ENCODE results near the gene MOSPD2. TPM values are rescaled to one million over a fixed set of nuclear protein-coding genes. Genes with fewer than 3 reads are reported as not detected.

The MOSPD2 gene
- total and polyA plus RNA-seq, 10 of the 15 experiments (the other 5 are each of a cell fraction or from before 2014, with no cell fraction given) = 4.9 to 14.7 (median 7.4) TPM

DNA sequence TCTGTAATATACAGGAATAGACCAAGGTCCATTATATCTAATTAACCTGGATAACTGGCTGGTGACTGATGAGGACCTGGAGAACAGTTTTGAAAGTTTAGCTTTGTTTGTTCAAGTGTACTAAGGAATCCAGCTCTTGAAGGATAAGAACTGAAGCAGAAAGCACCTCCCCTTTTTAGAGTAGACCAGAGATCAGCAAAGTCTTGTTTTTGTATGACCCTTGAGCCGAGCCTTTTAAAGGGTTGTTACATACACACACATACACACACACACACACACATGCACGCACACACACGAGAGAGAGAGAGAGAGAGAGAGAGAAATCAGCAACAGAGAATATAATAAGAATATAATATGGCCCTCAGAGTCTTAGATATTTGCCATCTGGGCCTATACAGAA is 13.0 kb downstream of the MOSPD2 start:
- H3K9ac ChIP-seq (ENCODE audit: control insufficient read depth, insufficient read depth, low read length) = no peak overlapping the region
- RAD21 ChIA-PET (ENCODE audit: unreplicated experiment) = interaction anchor here (1.0 to 2.1 kb wide), 2 partner anchors 13 to 272 kb away, joined by 3 to 7 read pairs; partner anchors contain the start of genes FANCB and MOSPD2
- no TSS peak for BruUV-seq (replicated peaks)
- no peaks in the 10 kb centered on the region for H3K36me3 ChIP-seq (ENCODE audit: control insufficient read depth in 2 of 2, insufficient read depth in 2 of 2, low read length in 1 of 2)
- POLR2A ChIA-PET = interaction anchor here (0.9 kb wide), 1 partner anchor 13 kb away, joined by 3 read pairs; the partner anchor contains the start of gene MOSPD2
- H3K9me3 ChIP-seq (replicated peaks; ENCODE audit: control insufficient read depth, insufficient read depth, low read length) = no peaks in the 10 kb centered on the region
- in situ Hi-C loops (cut with MboI) = loop anchor here (25.0 kb wide), 1 partner anchor 1999 kb away; no protein-coding TSS in a partner anchor
- H3K79me2 ChIP-seq (ENCODE audit: control insufficient read depth, insufficient read depth, low read length) = no peaks in the 10 kb centered on the region
- CTCF ChIA-PET = no interaction called here
- no peak overlapping the region for H3K27ac ChIP-seq (ENCODE audit: control insufficient read depth, insufficient read depth)
- no peak overlapping the region for H2AFZ ChIP-seq (ENCODE audit: control insufficient read depth, low read depth, low read length)
- no peaks in the 10 kb centered on the region for H3K27me3 ChIP-seq (replicated peaks in 1 of 2; ENCODE audit: control insufficient read depth in 2 of 2, insufficient read depth in 2 of 2, low read length in 1 of 2)
- no peaks in the 10 kb centered on the region for H4K20me1 ChIP-seq (ENCODE audit: control insufficient read depth, insufficient read depth)
- ATAC-seq = no peak
- H3K4me1 ChIP-seq (ENCODE audit: control insufficient read depth, insufficient read depth, low read length) = no peaks in the 10 kb centered on the region
- H3K4me2 ChIP-seq (ENCODE audit: control insufficient read depth, insufficient read depth) = no peak overlapping the region
- SMC1A ChIA-PET (ENCODE audit: uncharacterized antibody, unreplicated experiment) = interaction anchor here (1.2 kb wide), 2 partner anchors 13 to 16 kb away, joined by 3 to 5 read pairs; no protein-coding TSS in a partner anchor
- 27% methylated on average over 3 of the region's 3 CpGs for WGBS (ENCODE audit: insufficient coverage, insufficient replicate concordance, low lambda C conversion rate, missing lambda C conversion rate)
- no peak overlapping the region for H3K4me3 ChIP-seq
- intact Hi-C loops (cut with micrococcal nuclease; ENCODE audit: unreplicated experiment) = no loop called here
- no peak for FAIRE-seq
- TF ChIP-seq CREM (IDR thresholded peaks at IDR 0.05; ENCODE audit: low read depth) = no peak
- TF ChIP-seq, protein P1, sequence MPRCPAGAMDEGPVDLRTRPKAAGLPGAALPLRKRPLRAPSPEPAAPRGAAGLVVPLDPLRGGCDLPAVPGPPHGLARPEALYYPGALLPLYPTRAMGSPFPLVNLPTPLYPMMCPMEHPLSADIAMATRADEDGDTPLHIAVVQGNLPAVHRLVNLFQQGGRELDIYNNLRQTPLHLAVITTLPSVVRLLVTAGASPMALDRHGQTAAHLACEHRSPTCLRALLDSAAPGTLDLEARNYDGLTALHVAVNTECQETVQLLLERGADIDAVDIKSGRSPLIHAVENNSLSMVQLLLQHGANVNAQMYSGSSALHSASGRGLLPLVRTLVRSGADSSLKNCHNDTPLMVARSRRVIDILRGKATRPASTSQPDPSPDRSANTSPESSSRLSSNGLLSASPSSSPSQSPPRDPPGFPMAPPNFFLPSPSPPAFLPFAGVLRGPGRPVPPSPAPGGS (IDR thresholded peaks at IDR 0.05; ENCODE audit: borderline replicate concordance, insufficient read depth, low read depth, low read length, poor library complexity, severe bottlenecking) = no peak
- DNase-seq (ENCODE audit: low read depth, low spot score) = no peak

DNA sequence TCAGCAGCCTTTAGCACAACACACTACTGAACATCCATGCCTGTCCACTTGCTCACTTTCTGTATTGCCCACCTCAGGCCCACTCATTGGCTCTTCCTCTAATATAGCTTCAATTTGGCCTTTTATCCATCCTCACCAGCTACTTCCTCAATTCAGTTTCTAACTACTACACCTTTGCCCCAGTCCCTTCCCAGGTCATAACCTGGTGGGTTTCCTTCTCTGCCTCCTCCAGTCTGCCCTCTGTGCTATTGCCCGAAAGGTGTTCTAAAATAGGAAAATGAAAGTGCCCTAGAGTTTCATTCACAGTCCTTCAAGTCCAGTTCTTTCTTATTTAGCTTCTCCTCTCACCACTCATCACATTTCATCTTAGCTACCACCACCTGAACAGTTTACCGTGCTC is 23.1 kb downstream of the MOSPD2 start:
- H3K36me3 ChIP-seq (ENCODE audit: control insufficient read depth in 2 of 2, insufficient read depth in 2 of 2, low read length in 1 of 2) = no peaks in the 10 kb centered on the region
- in situ Hi-C loops (cut with MboI) = loop anchor here (25.0 kb wide), 1 partner anchor 2009 kb away; no protein-coding TSS in a partner anchor
- H3K27ac ChIP-seq (ENCODE audit: control insufficient read depth, insufficient read depth) = no peak overlapping the region
- POLR2A ChIA-PET = no interaction called here
- H3K9me3 ChIP-seq (replicated peaks; ENCODE audit: control insufficient read depth, insufficient read depth, low read length) = no peaks in the 10 kb centered on the region
- no TSS peak for BruUV-seq (replicated peaks)
- no peaks in the 10 kb centered on the region for H3K27me3 ChIP-seq (replicated peaks in 1 of 2; ENCODE audit: control insufficient read depth in 2 of 2, insufficient read depth in 2 of 2, low read length in 1 of 2)
- SMC1A ChIA-PET (ENCODE audit: uncharacterized antibody, unreplicated experiment) = interaction anchor here (0.7 to 0.9 kb wide), 2 partner anchors 16 to 17 kb away, joined by 3 to 4 read pairs; no protein-coding TSS in a partner anchor
- intact Hi-C loops (cut with micrococcal nuclease; ENCODE audit: unreplicated experiment) = no loop called here
- 33% methylated on average over 2 of the region's 2 CpGs for WGBS (ENCODE audit: insufficient coverage, insufficient replicate concordance, low lambda C conversion rate, missing lambda C conversion rate)
- CTCF ChIA-PET = interaction anchor here (0.6 to 1.0 kb wide), 2 partner anchors 9 to 287 kb away, joined by 3 read pairs; no protein-coding TSS in a partner anchor
- H3K9ac ChIP-seq (ENCODE audit: control insufficient read depth, insufficient read depth, low read length) = no peak overlapping the region
- H3K4me1 ChIP-seq (ENCODE audit: control insufficient read depth, insufficient read depth, low read length) = no peaks in the 10 kb centered on the region
- H3K4me2 ChIP-seq (ENCODE audit: control insufficient read depth, insufficient read depth) = no peak overlapping the region
- no peaks in the 10 kb centered on the region for H3K79me2 ChIP-seq (ENCODE audit: control insufficient read depth, insufficient read depth, low read length)
- FAIRE-seq (no peak), DNase-seq (ENCODE audit: low read depth, low spot score) (no peak), ATAC-seq (peak; percentile 75)
- H3K4me3 ChIP-seq = no peak overlapping the region
- RAD21 ChIA-PET (ENCODE audit: unreplicated experiment) = no interaction called here
- no peak overlapping the region for H2AFZ ChIP-seq (ENCODE audit: control insufficient read depth, low read depth, low read length)
- H4K20me1 ChIP-seq (ENCODE audit: control insufficient read depth, insufficient read depth) = no peaks in the 10 kb centered on the region
- TF ChIP-seq SMARCA5 (IDR thresholded peaks at IDR 0.05) (no peak), MYB (IDR thresholded peaks at IDR 0.05; ENCODE audit: borderline replicate concordance, low read depth, low read length) (no peak), RAD21 (IDR thresholded peaks at IDR 0.05; ENCODE audit: insufficient read depth, low read depth, low read length) (no peak), TCF7 (IDR thresholded peaks at IDR 0.05; ENCODE audit: borderline replicate concordance) (no peak), BMI1 (IDR thresholded peaks at IDR 0.05; ENCODE audit: borderline replicate concordance) (no peak), NR2F1 (conservative IDR thresholded peaks at IDR 0.05) (peak; percentile 52), POLR2A (IDR thresholded peaks at IDR 0.05; ENCODE audit: low read depth, low read length) (no peak)
- TF ChIP-seq, protein P2, sequence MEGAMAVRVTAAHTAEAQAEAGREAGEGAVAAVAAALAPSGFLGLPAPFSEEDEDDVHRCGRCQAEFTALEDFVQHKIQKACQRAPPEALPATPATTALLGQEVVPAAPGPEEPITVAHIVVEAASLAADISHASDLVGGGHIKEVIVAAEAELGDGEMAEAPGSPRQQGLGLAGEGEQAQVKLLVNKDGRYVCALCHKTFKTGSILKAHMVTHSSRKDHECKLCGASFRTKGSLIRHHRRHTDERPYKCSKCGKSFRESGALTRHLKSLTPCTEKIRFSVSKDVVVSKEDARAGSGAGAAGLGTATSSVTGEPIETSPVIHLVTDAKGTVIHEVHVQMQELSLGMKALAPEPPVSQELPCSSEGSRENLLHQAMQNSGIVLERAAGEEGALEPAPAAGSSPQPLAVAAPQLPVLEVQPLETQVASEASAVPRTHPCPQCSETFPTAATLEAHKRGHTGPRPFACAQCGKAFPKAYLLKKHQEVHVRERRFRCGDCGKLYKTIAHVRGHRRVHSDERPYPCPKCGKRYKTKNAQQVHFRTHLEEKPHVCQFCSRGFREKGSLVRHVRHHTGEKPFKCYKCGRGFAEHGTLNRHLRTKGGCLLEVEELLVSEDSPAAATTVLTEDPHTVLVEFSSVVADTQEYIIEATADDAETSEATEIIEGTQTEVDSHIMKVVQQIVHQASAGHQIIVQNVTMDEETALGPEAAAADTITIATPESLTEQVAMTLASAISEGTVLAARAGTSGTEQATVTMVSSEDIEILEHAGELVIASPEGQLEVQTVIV (IDR thresholded peaks at IDR 0.05; ENCODE audit: borderline replicate concordance, partially characterized antibody) = no peak
- TF ChIP-seq, protein P3, sequence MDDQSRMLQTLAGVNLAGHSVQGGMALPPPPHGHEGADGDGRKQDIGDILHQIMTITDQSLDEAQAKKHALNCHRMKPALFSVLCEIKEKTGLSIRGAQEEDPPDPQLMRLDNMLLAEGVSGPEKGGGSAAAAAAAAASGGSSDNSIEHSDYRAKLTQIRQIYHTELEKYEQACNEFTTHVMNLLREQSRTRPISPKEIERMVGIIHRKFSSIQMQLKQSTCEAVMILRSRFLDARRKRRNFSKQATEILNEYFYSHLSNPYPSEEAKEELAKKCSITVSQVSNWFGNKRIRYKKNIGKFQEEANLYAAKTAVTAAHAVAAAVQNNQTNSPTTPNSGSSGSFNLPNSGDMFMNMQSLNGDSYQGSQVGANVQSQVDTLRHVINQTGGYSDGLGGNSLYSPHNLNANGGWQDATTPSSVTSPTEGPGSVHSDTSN (IDR thresholded peaks at IDR 0.05; ENCODE audit: insufficient replicate concordance, low read depth, low read length) = no peak
